ENCODE data around the gene APOBEC3F.

DNA sequence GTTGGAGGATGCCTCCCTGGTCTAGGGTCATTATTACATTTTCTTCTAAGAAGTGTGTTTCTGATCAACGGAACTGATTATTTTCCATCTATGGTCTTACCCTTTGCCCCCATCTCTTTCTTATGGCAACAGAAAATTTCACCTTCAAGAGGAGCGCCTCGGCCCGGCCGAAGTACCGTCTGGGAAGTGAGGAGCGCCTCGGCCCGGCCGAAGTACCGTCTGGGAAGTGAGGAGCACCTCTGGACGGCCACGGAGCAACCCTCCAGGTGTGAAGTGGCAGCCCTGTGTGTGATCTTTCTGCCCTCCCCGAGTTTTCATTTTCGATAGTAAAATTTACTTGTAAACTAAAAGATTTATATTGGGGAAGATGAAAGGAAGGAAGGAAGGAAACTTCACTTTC, 29.7 kb upstream of the APOBEC3F start:
- no peak for TF ChIP-seq SMC3 (IDR thresholded peaks at IDR 0.05)
- TF ChIP-seq MYC (IDR thresholded peaks at IDR 0.05; ENCODE audit: borderline replicate concordance, low read length) = no peak
- TF ChIP-seq, protein P1, sequence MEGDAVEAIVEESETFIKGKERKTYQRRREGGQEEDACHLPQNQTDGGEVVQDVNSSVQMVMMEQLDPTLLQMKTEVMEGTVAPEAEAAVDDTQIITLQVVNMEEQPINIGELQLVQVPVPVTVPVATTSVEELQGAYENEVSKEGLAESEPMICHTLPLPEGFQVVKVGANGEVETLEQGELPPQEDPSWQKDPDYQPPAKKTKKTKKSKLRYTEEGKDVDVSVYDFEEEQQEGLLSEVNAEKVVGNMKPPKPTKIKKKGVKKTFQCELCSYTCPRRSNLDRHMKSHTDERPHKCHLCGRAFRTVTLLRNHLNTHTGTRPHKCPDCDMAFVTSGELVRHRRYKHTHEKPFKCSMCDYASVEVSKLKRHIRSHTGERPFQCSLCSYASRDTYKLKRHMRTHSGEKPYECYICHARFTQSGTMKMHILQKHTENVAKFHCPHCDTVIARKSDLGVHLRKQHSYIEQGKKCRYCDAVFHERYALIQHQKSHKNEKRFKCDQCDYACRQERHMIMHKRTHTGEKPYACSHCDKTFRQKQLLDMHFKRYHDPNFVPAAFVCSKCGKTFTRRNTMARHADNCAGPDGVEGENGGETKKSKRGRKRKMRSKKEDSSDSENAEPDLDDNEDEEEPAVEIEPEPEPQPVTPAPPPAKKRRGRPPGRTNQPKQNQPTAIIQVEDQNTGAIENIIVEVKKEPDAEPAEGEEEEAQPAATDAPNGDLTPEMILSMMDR (IDR thresholded peaks at IDR 0.05) = no peak
- TF ChIP-seq MAFK (IDR thresholded peaks at IDR 0.05; ENCODE audit: partially characterized antibody) = no peak
- TF ChIP-seq, protein P2, sequence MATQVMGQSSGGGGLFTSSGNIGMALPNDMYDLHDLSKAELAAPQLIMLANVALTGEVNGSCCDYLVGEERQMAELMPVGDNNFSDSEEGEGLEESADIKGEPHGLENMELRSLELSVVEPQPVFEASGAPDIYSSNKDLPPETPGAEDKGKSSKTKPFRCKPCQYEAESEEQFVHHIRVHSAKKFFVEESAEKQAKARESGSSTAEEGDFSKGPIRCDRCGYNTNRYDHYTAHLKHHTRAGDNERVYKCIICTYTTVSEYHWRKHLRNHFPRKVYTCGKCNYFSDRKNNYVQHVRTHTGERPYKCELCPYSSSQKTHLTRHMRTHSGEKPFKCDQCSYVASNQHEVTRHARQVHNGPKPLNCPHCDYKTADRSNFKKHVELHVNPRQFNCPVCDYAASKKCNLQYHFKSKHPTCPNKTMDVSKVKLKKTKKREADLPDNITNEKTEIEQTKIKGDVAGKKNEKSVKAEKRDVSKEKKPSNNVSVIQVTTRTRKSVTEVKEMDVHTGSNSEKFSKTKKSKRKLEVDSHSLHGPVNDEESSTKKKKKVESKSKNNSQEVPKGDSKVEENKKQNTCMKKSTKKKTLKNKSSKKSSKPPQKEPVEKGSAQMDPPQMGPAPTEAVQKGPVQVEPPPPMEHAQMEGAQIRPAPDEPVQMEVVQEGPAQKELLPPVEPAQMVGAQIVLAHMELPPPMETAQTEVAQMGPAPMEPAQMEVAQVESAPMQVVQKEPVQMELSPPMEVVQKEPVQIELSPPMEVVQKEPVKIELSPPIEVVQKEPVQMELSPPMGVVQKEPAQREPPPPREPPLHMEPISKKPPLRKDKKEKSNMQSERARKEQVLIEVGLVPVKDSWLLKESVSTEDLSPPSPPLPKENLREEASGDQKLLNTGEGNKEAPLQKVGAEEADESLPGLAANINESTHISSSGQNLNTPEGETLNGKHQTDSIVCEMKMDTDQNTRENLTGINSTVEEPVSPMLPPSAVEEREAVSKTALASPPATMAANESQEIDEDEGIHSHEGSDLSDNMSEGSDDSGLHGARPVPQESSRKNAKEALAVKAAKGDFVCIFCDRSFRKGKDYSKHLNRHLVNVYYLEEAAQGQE (IDR thresholded peaks at IDR 0.05) = no peak
- no peak for TF ChIP-seq HDAC2 (IDR thresholded peaks at IDR 0.05)
- TF ChIP-seq POLR2A (IDR thresholded peaks at IDR 0.05; ENCODE audit: low read length) = no peak
- TF ChIP-seq POLR2AphosphoS2 (conservative IDR thresholded peaks at IDR 0.05; ENCODE audit: low read length) = no peak
- no peak for TF ChIP-seq JUNB (IDR thresholded peaks at IDR 0.05)
- no peak for TF ChIP-seq CEBPB (IDR thresholded peaks at IDR 0.05)
- no peak for TF ChIP-seq NPAS2 (CRISPR knock-in tag; IDR thresholded peaks at IDR 0.05; ENCODE audit: borderline replicate concordance)
- TF ChIP-seq RNF2 (IDR thresholded peaks at IDR 0.05; ENCODE audit: borderline replicate concordance, low read depth) = no peak
- TF ChIP-seq, protein P3, sequence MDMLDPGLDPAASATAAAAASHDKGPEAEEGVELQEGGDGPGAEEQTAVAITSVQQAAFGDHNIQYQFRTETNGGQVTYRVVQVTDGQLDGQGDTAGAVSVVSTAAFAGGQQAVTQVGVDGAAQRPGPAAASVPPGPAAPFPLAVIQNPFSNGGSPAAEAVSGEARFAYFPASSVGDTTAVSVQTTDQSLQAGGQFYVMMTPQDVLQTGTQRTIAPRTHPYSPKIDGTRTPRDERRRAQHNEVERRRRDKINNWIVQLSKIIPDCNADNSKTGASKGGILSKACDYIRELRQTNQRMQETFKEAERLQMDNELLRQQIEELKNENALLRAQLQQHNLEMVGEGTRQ (IDR thresholded peaks at IDR 0.05) = no peak
